ENCODE results near the gene DNMBP. TPM values are rescaled to one million over a fixed set of nuclear protein-coding genes. Genes with fewer than 3 reads are reported as not detected.

Gene DNMBP
- total RNA-seq, 1 experiment from 2014 or later = 60.3 TPM

DNA sequence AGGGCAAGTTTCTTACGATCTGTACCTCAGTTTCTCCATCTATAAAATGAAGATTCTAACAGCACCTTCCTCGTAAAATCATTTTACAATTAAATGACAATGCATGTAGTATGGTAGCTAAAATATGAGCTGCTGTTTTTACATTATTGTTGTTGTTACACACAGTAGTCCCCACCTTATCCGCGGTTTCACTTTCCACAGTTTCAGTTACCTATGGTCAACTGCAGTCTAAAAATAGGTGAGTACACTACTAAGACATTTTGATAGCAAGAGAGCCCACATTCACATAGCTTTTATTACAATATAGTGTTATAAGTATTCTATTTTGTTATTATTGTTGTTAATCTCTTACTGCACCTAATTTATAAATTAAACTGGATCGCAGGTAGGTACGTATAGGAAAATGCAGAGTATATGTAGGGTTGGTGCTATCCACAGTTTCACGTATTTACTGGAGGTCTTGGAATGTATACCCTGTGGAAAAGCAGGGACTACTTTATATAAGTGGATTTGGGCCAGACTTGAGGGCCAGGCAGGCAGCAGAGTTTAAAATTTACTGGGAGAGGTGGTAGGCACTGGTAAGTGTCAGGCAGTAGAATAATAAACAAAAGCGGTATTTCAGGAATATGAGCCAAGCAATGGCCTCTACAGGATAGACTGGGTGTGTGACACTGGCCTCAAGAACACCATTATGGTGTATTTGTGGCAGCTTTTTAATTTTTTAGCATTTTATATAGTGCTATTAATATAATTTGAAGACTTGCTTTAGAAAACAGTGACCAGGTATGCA lies 10.2 kb downstream of the DNMBP start:
- DNase-seq (ENCODE audit: low read depth, low spot score) (no peak), ATAC-seq (no peak)
- no peak overlapping the region for H3K4me2 ChIP-seq (ENCODE audit: low read length)
- H3K9me2 ChIP-seq (ENCODE audit: insufficient read depth) = no peaks in the 10 kb centered on the region
- CTCF ChIA-PET = interaction anchor here (1.0 to 1.8 kb wide), 3 partner anchors 8 to 46 kb away, joined by 3 to 6 read pairs (median 3); partner anchors contain the start of gene DNMBP
- no peaks in the 10 kb centered on the region for H3K9me3 ChIP-seq (ENCODE audit: control insufficient read depth in 1 of 2, insufficient read depth in 1 of 2, low read depth in 1 of 2, low read length in 2 of 2)
- no peaks in the 10 kb centered on the region for H3K27me3 ChIP-seq (ENCODE audit: insufficient read depth, low read length)
- RAD21 ChIA-PET (ENCODE audit: low non-redundant PET in 1 of 2, low total read pairs in 2 of 2, uncharacterized antibody in 2 of 2, unreplicated experiment in 2 of 2) = no interaction called here
- H3K9ac ChIP-seq (ENCODE audit: low read length) = no peak overlapping the region
- peaks cover 0 to 24% of the 10 kb centered on the region in 2 experiments; a peak in 1 of 4 replicates for H3K36me3 ChIP-seq (ENCODE audit: control insufficient read depth in 1 of 2, insufficient read depth in 2 of 2, low read length in 2 of 2)
- H2AFZ ChIP-seq (ENCODE audit: low read depth, low read length, poor library complexity, severe bottlenecking) = no peak overlapping the region
- intact Hi-C loops (cut with micrococcal nuclease) = no loop called here
- H4K20me1 ChIP-seq (ENCODE audit: insufficient read depth) = peaks cover 13% of the 10 kb centered on the region; the same call in 1 of the 2 replicates
- H3K27ac ChIP-seq (ENCODE audit: low read depth, low read length) = no peak overlapping the region
- POLR2A ChIA-PET = interaction anchor here (1.1 kb wide), 1 partner anchor 9 kb away, joined by 4 read pairs; the partner anchor contains the start of gene DNMBP
- TF ChIP-seq, protein P1, sequence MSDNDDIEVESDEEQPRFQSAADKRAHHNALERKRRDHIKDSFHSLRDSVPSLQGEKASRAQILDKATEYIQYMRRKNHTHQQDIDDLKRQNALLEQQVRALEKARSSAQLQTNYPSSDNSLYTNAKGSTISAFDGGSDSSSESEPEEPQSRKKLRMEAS (IDR thresholded peaks at IDR 0.05) = no peak
- TF ChIP-seq, protein P2, sequence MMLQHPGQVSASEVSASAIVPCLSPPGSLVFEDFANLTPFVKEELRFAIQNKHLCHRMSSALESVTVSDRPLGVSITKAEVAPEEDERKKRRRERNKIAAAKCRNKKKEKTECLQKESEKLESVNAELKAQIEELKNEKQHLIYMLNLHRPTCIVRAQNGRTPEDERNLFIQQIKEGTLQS (IDR thresholded peaks at IDR 0.05) = no peak
- TF ChIP-seq POLR2A (IDR thresholded peaks at IDR 0.05; ENCODE audit: borderline replicate concordance, extremely low read depth, insufficient read depth, insufficient read length) (no peak), TCF7L2 (IDR thresholded peaks at IDR 0.05; ENCODE audit: borderline replicate concordance, extremely low read depth, insufficient read depth, insufficient read length) (no peak), YY1 (IDR thresholded peaks at IDR 0.05; ENCODE audit: extremely low read depth, insufficient replicate concordance, low read depth, low read length) (no peak), CBX3 (IDR thresholded peaks at IDR 0.05; ENCODE audit: low read depth) (no peak), EZH2 (IDR thresholded peaks at IDR 0.05) (no peak), FOSL1 (IDR thresholded peaks at IDR 0.05; ENCODE audit: low read depth) (no peak), SRF (IDR thresholded peaks at IDR 0.05; ENCODE audit: low read depth) (no peak), JUND (IDR thresholded peaks at IDR 0.05) (no peak), POLR2AphosphoS5 (IDR thresholded peaks at IDR 0.05; ENCODE audit: low read depth, low read length) (no peak), ZBTB33 (IDR thresholded peaks at IDR 0.05; ENCODE audit: extremely low read depth, insufficient replicate concordance, low read length) (no peak), EGR1 (IDR thresholded peaks at IDR 0.05; ENCODE audit: low read depth) (no peak), CTCF (IDR thresholded peaks at IDR 0.05 in 2 of 3, conservative IDR thresholded peaks at IDR 0.05 in 1 of 3; ENCODE audit: borderline replicate concordance in 1 of 3, insufficient read depth in 1 of 3, low read depth in 2 of 3, low read length in 2 of 3) (no peak), SIN3A (IDR thresholded peaks at IDR 0.05; ENCODE audit: low read depth) (no peak), EZH2phosphoT487 (IDR thresholded peaks at IDR 0.05; ENCODE audit: borderline replicate concordance) (no peak), ZNF274 (IDR thresholded peaks at IDR 0.05; ENCODE audit: low read depth, low read length) (no peak)
- TF ChIP-seq, protein P3, sequence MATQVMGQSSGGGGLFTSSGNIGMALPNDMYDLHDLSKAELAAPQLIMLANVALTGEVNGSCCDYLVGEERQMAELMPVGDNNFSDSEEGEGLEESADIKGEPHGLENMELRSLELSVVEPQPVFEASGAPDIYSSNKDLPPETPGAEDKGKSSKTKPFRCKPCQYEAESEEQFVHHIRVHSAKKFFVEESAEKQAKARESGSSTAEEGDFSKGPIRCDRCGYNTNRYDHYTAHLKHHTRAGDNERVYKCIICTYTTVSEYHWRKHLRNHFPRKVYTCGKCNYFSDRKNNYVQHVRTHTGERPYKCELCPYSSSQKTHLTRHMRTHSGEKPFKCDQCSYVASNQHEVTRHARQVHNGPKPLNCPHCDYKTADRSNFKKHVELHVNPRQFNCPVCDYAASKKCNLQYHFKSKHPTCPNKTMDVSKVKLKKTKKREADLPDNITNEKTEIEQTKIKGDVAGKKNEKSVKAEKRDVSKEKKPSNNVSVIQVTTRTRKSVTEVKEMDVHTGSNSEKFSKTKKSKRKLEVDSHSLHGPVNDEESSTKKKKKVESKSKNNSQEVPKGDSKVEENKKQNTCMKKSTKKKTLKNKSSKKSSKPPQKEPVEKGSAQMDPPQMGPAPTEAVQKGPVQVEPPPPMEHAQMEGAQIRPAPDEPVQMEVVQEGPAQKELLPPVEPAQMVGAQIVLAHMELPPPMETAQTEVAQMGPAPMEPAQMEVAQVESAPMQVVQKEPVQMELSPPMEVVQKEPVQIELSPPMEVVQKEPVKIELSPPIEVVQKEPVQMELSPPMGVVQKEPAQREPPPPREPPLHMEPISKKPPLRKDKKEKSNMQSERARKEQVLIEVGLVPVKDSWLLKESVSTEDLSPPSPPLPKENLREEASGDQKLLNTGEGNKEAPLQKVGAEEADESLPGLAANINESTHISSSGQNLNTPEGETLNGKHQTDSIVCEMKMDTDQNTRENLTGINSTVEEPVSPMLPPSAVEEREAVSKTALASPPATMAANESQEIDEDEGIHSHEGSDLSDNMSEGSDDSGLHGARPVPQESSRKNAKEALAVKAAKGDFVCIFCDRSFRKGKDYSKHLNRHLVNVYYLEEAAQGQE (IDR thresholded peaks at IDR 0.05; ENCODE audit: low read depth) = no peak
- BruUV-seq (replicated peaks) = no TSS peak
- H3K4me3 ChIP-seq (replicated peaks in 1 of 2; ENCODE audit: low read depth in 1 of 2, low read length in 2 of 2) = no peak overlapping the region
- H3K79me2 ChIP-seq (ENCODE audit: insufficient read depth, low read length) = peaks cover 100% of the 10 kb centered on the region
- peaks cover 61 to 82% of the 10 kb centered on the region in 2 experiments for H3K4me1 ChIP-seq (ENCODE audit: control insufficient read depth in 1 of 2, insufficient read depth in 2 of 2, low read length in 2 of 2)
